Caco-2 (cell line): Measurements from ENCODE around the gene MARCKSL1. TPM values are rescaled to one million over a fixed set of nuclear protein-coding genes. Genes with fewer than 3 reads are reported as not detected.

Experiments used
- BruUV-seq: library from RNA; stranded (reverse); fragments of 400-500 nt; replicated peaks from 2 replicates; lab custom pipeline; 2021; lab: Mats Ljungman, UMichigan
- CTCF ChIA-PET: fragments of 300-600 bp; sonication (Branson Sonifier 250); formaldehyde crosslinking; loops from one replicate; lab custom pipeline; 2022; ENCODE audit warnings: antibody characterized with exemption; lab: Charles Lee
- POLR2A ChIA-PET: fragments of 300-600 bp; sonication (Branson Sonifier 250); formaldehyde crosslinking; loops from one replicate; lab custom pipeline; 2022; ENCODE audit warnings: antibody characterized with exemption; lab: Charles Lee
- DNase-seq, 2 experiments: peaks; one replicate each; pipeline versions ENCODE4 v3.0.0 to v3.0.0-alpha.2; 2020 to 2022
- H3K27me3 ChIP-seq: replicated peaks from 2 replicates; pipeline ENCODE4 v1.6.0; 2011; ENCODE audit warnings: low read length; ENCODE audit not compliant: control insufficient read depth, insufficient read depth
- H3K36me3 ChIP-seq: 2 replicates; pipeline ENCODE4 v1.5.1; 2011; ENCODE audit warnings: low read length; ENCODE audit not compliant: control insufficient read depth, insufficient read depth
- H3K4me1 ChIP-seq: fragments of 250-450 bp; sonication (Bioruptor Pico); 2 replicates; pipeline ENCODE4 v1.5.1; 2020; ENCODE audit warnings: mild to moderate bottlenecking
- H3K4me3 ChIP-seq: 2 replicates; pipeline ENCODE4 v1.5.1; 2011; ENCODE audit warnings: low read depth, mild to moderate bottlenecking, control low read depth, low read length
- H3K9me3 ChIP-seq: fragments of 250-450 bp; sonication (Bioruptor Pico); 2 replicates; pipeline ENCODE4 v1.5.1; 2020; ENCODE audit warnings: mild to moderate bottlenecking, moderate library complexity
- H3K27ac Mint-ChIP-seq: one replicate; pipeline ENCODE4 v1.8.0; 2022; ENCODE audit warnings: mixed read lengths; ENCODE audit not compliant: unreplicated experiment
- H3K27me3 Mint-ChIP-seq: one replicate; pipeline ENCODE4 v1.8.0; 2022; ENCODE audit warnings: mixed read lengths; ENCODE audit not compliant: insufficient read depth, unreplicated experiment
- H3K36me3 Mint-ChIP-seq: one replicate; pipeline ENCODE4 v1.8.0; 2022; ENCODE audit warnings: mild to moderate bottlenecking, mixed read lengths; ENCODE audit not compliant: insufficient read depth, unreplicated experiment
- H3K4me1 Mint-ChIP-seq: one replicate; pipeline ENCODE4 v1.8.0; 2022; ENCODE audit warnings: low read depth, mixed read lengths; ENCODE audit not compliant: unreplicated experiment
- H3K4me3 Mint-ChIP-seq: one replicate; pipeline ENCODE4 v1.8.0; 2022; ENCODE audit warnings: mild to moderate bottlenecking, moderate library complexity, mixed read lengths; ENCODE audit not compliant: unreplicated experiment
- H3K9me3 Mint-ChIP-seq: one replicate; pipeline ENCODE4 v1.8.0; 2022; ENCODE audit warnings: mixed read lengths; ENCODE audit not compliant: unreplicated experiment
- intact Hi-C: fragments of 100-400 bp; cut with micrococcal nuclease; formaldehyde crosslinking; loops from one replicate; pipeline ENCODE4 v1.10.0; 2022; ENCODE audit not compliant: unreplicated experiment
- total RNA-seq: library from RNA; stranded (reverse); gene quantifications from 2 replicates; pipeline ENCODE4 v1.2.3, GENCODE V29; 2022
- TF ChIP-seq, protein P1 (sequence below), 2 experiments: fragments of 200-600 bp in 1 of 2; IDR thresholded peaks; 1 replicate in 1 of 2; 2 replicates in 1 of 2; pipeline versions ENCODE4 v1.5.1 to v1.8.0; 2011 to 2022; ENCODE audit warnings: antibody characterized with exemption in 1 of 2, control low read depth in 1 of 2, inconsistent platforms in 1 of 2, low read depth in 1 of 2, low read length in 1 of 2, mild to moderate bottlenecking in 1 of 2, moderate library complexity in 1 of 2; ENCODE audit not compliant: insufficient read depth in 1 of 2, severe bottlenecking in 1 of 2, unreplicated experiment in 1 of 2

Gene MARCKSL1
- total RNA-seq, 1 experiment from 2014 or later: 150 TPM

DNA sequence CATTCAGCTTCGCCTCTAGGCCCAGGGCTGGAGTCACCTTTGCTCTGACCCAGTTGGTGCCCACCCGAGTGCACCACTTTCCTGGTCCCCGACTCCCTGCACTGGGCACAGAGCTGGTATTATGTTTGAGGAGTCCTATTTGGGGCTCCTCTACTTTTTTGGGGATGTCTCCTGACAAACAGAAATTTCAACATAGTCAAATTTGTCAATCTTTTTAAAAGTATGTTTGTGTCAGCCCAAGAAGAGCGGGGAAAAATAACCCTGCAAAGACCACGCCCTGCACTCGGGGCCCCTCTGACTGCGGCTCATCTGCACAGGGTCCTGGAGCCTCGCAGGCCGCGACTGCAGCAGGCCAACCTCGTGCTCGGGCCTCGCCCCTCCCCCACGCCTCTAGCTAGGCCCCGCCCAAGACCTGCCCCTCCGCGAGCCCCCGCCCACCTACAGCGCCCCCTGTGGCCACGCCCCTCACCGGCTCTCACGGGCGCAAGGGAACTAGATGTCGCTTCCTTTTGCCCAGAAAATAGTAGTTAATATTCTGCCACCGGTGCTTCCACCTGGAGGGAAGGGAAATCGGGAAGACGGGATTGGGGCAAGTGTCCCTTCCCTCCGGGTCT is 14.9 kb upstream of the MARCKSL1 start:
- intact Hi-C loops: loop anchor here (5.0 kb wide), 1 partner anchor 134 kb away; no protein-coding TSS in a partner anchor

DNA sequence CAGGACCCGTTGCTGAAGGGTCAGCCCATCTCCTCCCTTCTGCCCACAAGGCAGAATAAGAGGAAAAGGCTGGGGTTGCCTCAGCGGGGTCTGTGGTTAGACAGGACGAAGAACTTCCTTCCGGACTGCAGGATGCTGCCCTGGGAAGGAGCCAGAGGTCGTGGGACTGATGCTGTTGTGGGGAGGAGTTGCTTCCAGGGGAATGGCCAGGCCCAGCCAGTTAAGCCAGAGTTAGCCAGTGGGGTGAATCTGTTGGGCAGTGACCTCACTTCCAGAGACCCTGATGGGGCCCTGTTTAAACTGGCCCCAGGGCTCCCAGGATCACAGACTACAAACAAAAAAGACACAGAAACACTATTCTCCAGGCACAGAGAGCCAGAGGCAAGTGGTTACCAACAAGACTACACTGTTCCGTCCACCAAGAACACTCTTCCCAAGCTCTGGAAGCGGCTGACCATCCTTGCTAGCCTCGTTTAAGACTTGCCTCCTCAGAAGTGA is 13.2 kb upstream of the MARCKSL1 start:
- ChIA-PET CTCF (no interaction called here), POLR2A (no interaction called here)
- Mint-ChIP-seq H3K27me3 (no peaks in the 10 kb centered on the region), H3K27ac (no peak overlapping the region), H3K4me1 (peaks cover 29% of the 10 kb centered on the region), H3K4me3 (no peak overlapping the region), H3K9me3 (no peaks in the 10 kb centered on the region), H3K36me3 (peaks cover 6% of the 10 kb centered on the region)
- intact Hi-C loops: no loop called here
- no peaks in the 10 kb centered on the region; the same call in 1 of the 2 replicates for H3K36me3 ChIP-seq
- TF ChIP-seq, protein P1, sequence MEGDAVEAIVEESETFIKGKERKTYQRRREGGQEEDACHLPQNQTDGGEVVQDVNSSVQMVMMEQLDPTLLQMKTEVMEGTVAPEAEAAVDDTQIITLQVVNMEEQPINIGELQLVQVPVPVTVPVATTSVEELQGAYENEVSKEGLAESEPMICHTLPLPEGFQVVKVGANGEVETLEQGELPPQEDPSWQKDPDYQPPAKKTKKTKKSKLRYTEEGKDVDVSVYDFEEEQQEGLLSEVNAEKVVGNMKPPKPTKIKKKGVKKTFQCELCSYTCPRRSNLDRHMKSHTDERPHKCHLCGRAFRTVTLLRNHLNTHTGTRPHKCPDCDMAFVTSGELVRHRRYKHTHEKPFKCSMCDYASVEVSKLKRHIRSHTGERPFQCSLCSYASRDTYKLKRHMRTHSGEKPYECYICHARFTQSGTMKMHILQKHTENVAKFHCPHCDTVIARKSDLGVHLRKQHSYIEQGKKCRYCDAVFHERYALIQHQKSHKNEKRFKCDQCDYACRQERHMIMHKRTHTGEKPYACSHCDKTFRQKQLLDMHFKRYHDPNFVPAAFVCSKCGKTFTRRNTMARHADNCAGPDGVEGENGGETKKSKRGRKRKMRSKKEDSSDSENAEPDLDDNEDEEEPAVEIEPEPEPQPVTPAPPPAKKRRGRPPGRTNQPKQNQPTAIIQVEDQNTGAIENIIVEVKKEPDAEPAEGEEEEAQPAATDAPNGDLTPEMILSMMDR (IDR thresholded peaks at IDR 0.05; ENCODE audit: insufficient read depth in 1 of 2, low read depth in 1 of 2, low read length in 1 of 2, severe bottlenecking in 1 of 2, unreplicated experiment in 1 of 2): no peak
- peaks cover 4% of the 10 kb centered on the region; the same call in 1 of the 2 replicates for H3K4me1 ChIP-seq
- no TSS peak for BruUV-seq
- H3K4me3 ChIP-seq: no peak overlapping the region
- no peaks in the 10 kb centered on the region for H3K9me3 ChIP-seq
- H3K27me3 ChIP-seq: no peaks in the 10 kb centered on the region
- DNase-seq: no peak

More for the DNA sequence above, 14.9 kb upstream of the MARCKSL1 start:
- no peaks in the 10 kb centered on the region for H3K9me3 Mint-ChIP-seq
- Histone ChIP-seq H3K36me3 (no peaks in the 10 kb centered on the region; the same call in 1 of the 2 replicates), H3K4me1 (peaks cover 4% of the 10 kb centered on the region; the same call in 1 of the 2 replicates), H3K9me3 (no peaks in the 10 kb centered on the region), H3K27me3 (no peaks in the 10 kb centered on the region), H3K4me3 (peak overlapping the region; percentile 59)
- TF ChIP-seq, protein P1 (IDR thresholded peaks at IDR 0.05; ENCODE audit: insufficient read depth in 1 of 2, low read depth in 1 of 2, low read length in 1 of 2, severe bottlenecking in 1 of 2, unreplicated experiment in 1 of 2): peak; percentile 46 to 67
- H3K27ac Mint-ChIP-seq: no peak overlapping the region
- ChIA-PET POLR2A (interaction anchor here (0.7 to 2.6 kb wide), 2 partner anchors 15 to 43 kb away, joined by 5 to 17 read pairs; partner anchors contain the start of genes BSDC1 and MARCKSL1), CTCF (interaction anchor here (0.6 to 2.1 kb wide), 5 partner anchors 43 to 634 kb away, joined by 3 to 10 read pairs (median 4); partner anchors contain the start of genes BSDC1 and RBBP4)
- peaks cover 23% of the 10 kb centered on the region for H3K4me1 Mint-ChIP-seq
- peak overlapping the region; percentile 75 for H3K4me3 Mint-ChIP-seq
- DNase-seq: peak; percentile 72 to 82
- H3K36me3 Mint-ChIP-seq: peaks cover 12% of the 10 kb centered on the region
- H3K27me3 Mint-ChIP-seq: no peaks in the 10 kb centered on the region
- BruUV-seq: no TSS peak

DNA sequence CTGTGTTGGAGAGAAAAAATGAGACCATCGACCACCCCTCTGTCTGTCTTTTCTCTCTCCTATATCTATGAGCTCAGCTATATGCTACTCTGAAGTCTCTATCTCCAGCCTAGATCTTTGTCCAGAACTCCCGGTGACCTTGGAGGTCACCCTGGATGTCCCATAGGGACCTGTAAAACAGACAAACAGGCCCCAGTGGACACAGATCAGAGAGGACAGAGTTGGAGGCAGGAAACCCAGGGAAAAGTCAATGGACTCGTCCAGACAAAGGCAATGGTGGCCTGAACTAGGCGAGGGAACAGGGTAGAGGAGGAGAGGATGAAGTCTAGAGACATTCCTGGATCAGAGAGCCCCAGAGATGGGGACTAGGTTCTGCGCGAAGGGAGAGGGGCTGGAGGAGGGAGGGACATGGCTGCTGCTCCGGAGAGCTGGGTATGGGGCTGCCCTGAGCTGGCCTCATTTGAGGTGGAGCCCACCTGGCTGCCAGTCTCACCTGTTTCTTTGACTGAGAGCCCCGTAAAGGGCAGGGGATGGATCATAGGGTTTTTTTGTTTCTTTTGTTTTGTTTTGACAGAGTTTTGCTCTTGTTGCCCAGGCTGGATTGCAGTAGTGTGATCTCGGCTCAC is 10.6 kb upstream of the MARCKSL1 start:
- DNase-seq: no peak
- no peaks in the 10 kb centered on the region for H3K27me3 ChIP-seq
- peaks cover 8% of the 10 kb centered on the region; the same call in 1 of the 2 replicates for H3K4me1 ChIP-seq
- H3K4me3 Mint-ChIP-seq: no peak overlapping the region
- POLR2A ChIA-PET: no interaction called here
- no peaks in the 10 kb centered on the region for H3K27me3 Mint-ChIP-seq
- no peak overlapping the region for H3K4me3 ChIP-seq
- H3K27ac Mint-ChIP-seq: no peak overlapping the region
- no peaks in the 10 kb centered on the region for H3K9me3 Mint-ChIP-seq
- no TSS peak for BruUV-seq
- CTCF ChIA-PET: interaction anchor here (0.6 kb wide), 1 partner anchor 174 kb away, joined by 3 read pairs; no protein-coding TSS in a partner anchor
- TF ChIP-seq, protein P1 (IDR thresholded peaks at IDR 0.05; ENCODE audit: insufficient read depth in 1 of 2, low read depth in 1 of 2, low read length in 1 of 2, severe bottlenecking in 1 of 2, unreplicated experiment in 1 of 2): no peak
- H3K36me3 ChIP-seq: no peaks in the 10 kb centered on the region
- H3K36me3 Mint-ChIP-seq: peaks cover 6% of the 10 kb centered on the region
- intact Hi-C loops: no loop called here
- H3K9me3 ChIP-seq: no peaks in the 10 kb centered on the region
- H3K4me1 Mint-ChIP-seq: peaks cover 16% of the 10 kb centered on the region
